Measurements from ENCODE around the gene PHF21A.

Gene PHF21A

DNA sequence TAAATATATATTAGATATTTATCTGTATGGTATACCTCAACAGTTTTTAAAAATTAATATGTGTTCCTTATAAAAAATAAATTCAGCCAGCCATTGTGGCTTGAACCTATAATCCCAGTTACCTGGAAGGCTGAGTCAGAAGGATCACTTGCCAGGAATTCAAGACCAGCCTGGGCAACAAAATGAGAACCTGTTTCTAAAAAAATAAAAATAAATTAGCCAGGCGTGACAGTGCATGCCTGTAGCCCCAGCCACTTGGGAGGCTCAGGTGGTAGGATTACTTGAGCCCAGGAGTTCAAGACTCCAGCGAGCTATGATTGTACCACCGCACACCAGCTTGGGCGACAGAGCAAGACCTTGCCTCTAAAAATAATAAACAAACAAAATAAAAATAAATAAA lies 54.9 kb downstream of the PHF21A start:
- TF ChIP-seq, protein P1, sequence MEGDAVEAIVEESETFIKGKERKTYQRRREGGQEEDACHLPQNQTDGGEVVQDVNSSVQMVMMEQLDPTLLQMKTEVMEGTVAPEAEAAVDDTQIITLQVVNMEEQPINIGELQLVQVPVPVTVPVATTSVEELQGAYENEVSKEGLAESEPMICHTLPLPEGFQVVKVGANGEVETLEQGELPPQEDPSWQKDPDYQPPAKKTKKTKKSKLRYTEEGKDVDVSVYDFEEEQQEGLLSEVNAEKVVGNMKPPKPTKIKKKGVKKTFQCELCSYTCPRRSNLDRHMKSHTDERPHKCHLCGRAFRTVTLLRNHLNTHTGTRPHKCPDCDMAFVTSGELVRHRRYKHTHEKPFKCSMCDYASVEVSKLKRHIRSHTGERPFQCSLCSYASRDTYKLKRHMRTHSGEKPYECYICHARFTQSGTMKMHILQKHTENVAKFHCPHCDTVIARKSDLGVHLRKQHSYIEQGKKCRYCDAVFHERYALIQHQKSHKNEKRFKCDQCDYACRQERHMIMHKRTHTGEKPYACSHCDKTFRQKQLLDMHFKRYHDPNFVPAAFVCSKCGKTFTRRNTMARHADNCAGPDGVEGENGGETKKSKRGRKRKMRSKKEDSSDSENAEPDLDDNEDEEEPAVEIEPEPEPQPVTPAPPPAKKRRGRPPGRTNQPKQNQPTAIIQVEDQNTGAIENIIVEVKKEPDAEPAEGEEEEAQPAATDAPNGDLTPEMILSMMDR (IDR thresholded peaks at IDR 0.05; ENCODE audit: low read depth, low read length) = no peak
- no peak for DNase-seq (ENCODE audit: extremely low read depth, low read depth)

DNA sequence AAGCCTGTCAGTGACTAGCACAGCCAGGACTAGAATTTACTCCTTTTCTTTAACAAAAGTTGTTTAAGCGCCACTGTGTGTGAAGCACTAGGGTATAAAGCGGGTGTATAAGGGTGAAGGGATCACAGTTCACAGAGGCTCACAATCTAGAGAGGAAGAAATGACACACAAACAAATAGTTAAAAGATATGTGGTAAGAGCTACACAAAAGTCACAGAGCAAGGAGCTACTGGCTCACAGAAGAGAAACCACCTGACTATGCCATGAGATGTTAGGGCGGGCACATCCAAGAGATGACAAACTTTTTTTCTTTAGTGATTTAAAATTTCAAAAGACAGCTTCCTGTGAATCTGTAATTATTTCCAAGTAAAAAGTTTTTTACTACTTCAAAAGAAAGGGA lies 55.6 kb downstream of the PHF21A start:
- TF ChIP-seq, protein P1 (IDR thresholded peaks at IDR 0.05; ENCODE audit: low read depth, low read length) = no peak
- no peak for DNase-seq (ENCODE audit: extremely low read depth, low read depth)

DNA sequence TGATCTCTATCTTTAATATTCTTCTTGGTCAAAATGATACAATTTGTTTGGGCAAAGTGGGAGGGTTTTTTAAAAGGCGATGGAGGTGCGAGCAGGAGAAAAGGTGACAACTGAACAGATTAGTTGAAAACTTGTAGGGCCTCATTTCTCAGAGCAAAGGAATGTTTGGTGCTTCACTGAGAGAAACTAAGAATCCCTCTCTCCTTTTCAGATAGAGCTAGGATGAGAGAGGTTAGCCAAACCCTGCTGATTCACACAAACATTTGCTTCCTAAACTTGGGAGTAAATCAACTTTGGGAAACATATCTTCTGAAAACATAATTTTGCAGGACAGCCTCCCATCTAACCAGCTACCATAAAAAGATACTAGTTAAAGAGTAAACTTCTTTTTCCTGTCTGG lies 57.0 kb downstream of the PHF21A start:
- DNase-seq (ENCODE audit: extremely low read depth, low read depth) = no peak
- TF ChIP-seq, protein P1 (IDR thresholded peaks at IDR 0.05; ENCODE audit: low read depth, low read length) = no peak

DNA sequence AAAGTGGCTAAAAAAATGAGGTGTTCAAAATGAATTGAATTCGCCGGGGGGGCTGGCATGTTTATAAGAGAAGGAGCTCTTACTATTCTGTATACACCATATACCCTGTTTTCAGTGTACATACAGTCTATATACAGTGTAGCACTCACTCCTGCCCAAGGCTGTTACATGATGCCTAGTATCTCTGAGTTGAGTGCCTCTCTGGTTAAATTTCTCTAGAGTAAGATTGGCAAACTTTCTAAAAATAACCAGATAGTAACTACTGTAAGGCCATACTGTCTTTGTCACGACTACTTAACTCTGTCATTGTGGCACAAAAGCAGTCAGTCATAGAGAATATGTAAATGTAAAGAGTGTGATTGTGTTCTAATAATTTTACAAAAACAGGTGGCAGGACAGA lies 58.1 kb downstream of the PHF21A start:
- TF ChIP-seq, protein P1 (IDR thresholded peaks at IDR 0.05; ENCODE audit: low read depth, low read length) = no peak
- DNase-seq (ENCODE audit: extremely low read depth, low read depth) = no peak

DNA sequence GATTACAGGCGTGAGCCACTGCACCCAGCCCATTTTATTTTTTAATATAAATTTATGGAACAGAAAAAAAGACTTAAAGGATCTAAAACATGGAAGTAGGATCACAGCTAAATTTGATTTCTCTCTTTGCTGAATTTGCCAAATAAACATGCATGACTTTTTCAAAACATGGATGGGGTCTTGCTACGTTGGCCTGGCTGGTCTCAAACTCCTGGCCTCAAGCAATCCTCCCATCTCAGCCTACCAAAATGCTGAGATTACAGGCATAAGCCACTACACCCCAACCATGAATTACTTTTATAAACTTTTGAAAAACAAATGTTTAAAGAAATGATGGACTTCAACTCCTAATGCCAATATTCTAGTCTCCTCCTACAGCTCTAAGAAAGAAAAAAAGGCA lies 61.2 kb downstream of the PHF21A start:
- DNase-seq (ENCODE audit: extremely low read depth, low read depth) = no peak
- TF ChIP-seq, protein P1 (IDR thresholded peaks at IDR 0.05; ENCODE audit: low read depth, low read length) = no peak

DNA sequence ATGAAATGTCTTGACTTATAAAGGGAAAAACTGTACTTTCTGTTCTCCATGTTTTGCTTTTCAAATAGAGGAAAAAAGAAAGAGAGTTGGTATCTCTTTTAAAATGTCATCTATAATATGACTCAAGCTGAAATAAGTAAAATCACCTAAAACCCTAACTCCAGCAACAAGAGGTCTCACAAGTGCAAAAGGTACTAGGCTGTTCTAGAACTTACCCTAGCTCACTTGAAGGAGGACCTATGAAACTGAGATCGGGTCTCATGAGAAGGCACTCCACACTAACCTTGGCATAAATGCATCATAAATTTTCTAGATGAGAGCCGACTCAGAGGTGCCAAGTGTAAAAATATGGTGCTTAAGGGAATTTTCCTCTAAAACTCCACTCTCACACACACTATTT lies 63.8 kb downstream of the PHF21A start:
- TF ChIP-seq, protein P1 (IDR thresholded peaks at IDR 0.05; ENCODE audit: low read depth, low read length) = no peak
- DNase-seq (ENCODE audit: extremely low read depth, low read depth) = no peak

DNA sequence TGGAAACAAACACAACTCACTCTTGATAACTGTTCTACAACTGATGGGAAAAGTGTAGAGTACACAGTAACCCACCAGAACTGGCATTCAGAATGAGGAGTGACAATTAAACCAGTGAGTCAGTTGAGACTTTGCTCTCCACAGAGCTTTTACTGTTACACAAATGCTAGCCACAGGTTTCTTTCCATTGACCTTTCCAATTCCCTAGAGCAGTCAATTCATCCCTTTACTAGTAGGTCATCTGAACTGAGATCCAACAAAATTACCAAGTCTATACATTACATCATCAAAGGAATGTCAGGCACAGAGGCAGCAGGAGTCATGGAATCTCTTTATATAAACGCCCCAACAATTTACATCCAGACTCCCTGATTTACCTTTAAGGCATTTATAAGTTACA lies 65.9 kb downstream of the PHF21A start:
- peak; percentile 16 for DNase-seq (ENCODE audit: extremely low read depth, low read depth)
- TF ChIP-seq, protein P1 (IDR thresholded peaks at IDR 0.05; ENCODE audit: low read depth, low read length) = no peak

All from AG09319 (cell line).